Left lung (tissue), 10 donors: ENCODE measurements around the gene NGF. TPM values are rescaled to one million over a fixed set of nuclear protein-coding genes. Genes with fewer than 3 reads are reported as not detected.

Experiments
- ATAC-seq: fragments of 200-7000 bp; cut with Tn5 transposase; one replicate; pipeline ENCODE4 v1.9.1; 2020; ENCODE audit warnings: moderate library complexity
- DNase-seq, 4 donors: peaks; one replicate each; pipeline ENCODE4 v3.0.0-alpha.2; 2013 to 2020
- H3K27ac ChIP-seq, 2 donors: fragments of 200-600 bp; sonication (generic) in 1 of 2; one replicate each; pipeline versions ENCODE4 v1.5.0 to v1.8.0; 2020 to 2021
- H3K27me3 ChIP-seq, 2 donors: fragments of 200-600 bp; sonication (generic) in 1 of 2; one replicate each; pipeline versions ENCODE4 v1.5.0 to v1.8.0; 2020 to 2021
- H3K36me3 ChIP-seq, 2 donors: fragments of 200-600 bp; sonication (generic) in 1 of 2; one replicate each; pipeline versions ENCODE4 v1.5.0 to v1.8.0; 2020 to 2021
- H3K4me1 ChIP-seq, 2 donors: fragments of 200-600 bp; one replicate each; pipeline ENCODE4 v1.8.0; 2021
- H3K4me3 ChIP-seq, 2 donors: fragments of 200-600 bp; sonication (generic) in 1 of 2; one replicate each; pipeline versions ENCODE4 v1.5.0 to v1.8.0; 2020 to 2021; ENCODE audit warnings: mild to moderate bottlenecking in 1 of 2
- H3K9me3 ChIP-seq, 2 donors: fragments of 200-600 bp; sonication (generic) in 1 of 2; one replicate each; pipeline versions ENCODE4 v1.5.0 to v1.8.0; 2020 to 2021
- intact Hi-C, 2 donors: fragments of 100-400 bp; cut with DNase I; formaldehyde crosslinking; loops; one replicate each; pipeline versions ENCODE4 v1.11.2 to v1.14.2; 2022
- polyA plus RNA-seq, 6 donors: library from polyadenylated mRNA; unstranded; fragments of 120-200 nt; gene quantifications; one replicate each; pipeline ENCODE4 v1.2.1, GENCODE V29; 2013; ENCODE audit not compliant: insufficient read length in 6 of 6
- total RNA-seq, 2 donors: library from RNA; stranded (reverse); fragmentation: NEBNext Ultra II Directional; extraction: Animal tissue kit (Norgen Biotek cat#: 25700); gene quantifications; one replicate each; pipeline ENCODE4 v1.2.1, GENCODE V29; 2021
- TF ChIP-seq, protein P1 (sequence below), 2 donors: fragments of 200-600 bp; sonication (generic) in 1 of 2; IDR thresholded peaks; one replicate each; pipeline versions ENCODE4 v1.5.0 to v1.8.0; 2021; ENCODE audit warnings: antibody characterized with exemption in 2 of 2
- donor health status: DM: no; HTN: yes; CAD: no.
- donor health status: DM: no; HTN: no; CAD: no.

Gene NGF
- total and polyA plus RNA-seq, 8 donors: 0.66 to 1.3 (median 0.87) TPM

DNA sequence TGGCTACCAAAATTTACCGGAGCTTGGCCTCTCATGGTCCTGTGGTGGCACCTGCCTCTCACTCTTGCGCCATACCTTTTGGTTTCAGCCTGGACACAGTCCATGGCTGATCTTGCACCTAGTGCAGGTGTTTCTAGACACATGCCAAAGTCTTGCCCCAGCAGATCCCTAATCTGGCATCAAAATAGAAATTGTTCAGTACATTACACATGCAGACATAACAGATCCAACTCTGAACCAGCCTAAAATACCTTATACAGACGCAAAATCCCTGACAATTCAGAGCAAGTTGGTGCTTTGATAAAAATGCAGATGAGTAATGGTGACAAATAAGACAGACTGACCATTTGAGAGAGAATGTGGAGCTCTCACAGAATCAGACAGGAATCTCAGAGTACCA is 44.1 kb downstream of the NGF start:
- Histone ChIP-seq H3K27ac (no peak overlapping the region), H3K27me3 (no peaks in the 10 kb centered on the region), H3K36me3 (no peaks in the 10 kb centered on the region), H3K4me3 (no peak overlapping the region), H3K4me1 (no peaks in the 10 kb centered on the region), H3K9me3 (no peaks in the 10 kb centered on the region)
- no peak for ATAC-seq
- intact Hi-C loops: no loop called here
- DNase-seq: no peak
- TF ChIP-seq, protein P1, sequence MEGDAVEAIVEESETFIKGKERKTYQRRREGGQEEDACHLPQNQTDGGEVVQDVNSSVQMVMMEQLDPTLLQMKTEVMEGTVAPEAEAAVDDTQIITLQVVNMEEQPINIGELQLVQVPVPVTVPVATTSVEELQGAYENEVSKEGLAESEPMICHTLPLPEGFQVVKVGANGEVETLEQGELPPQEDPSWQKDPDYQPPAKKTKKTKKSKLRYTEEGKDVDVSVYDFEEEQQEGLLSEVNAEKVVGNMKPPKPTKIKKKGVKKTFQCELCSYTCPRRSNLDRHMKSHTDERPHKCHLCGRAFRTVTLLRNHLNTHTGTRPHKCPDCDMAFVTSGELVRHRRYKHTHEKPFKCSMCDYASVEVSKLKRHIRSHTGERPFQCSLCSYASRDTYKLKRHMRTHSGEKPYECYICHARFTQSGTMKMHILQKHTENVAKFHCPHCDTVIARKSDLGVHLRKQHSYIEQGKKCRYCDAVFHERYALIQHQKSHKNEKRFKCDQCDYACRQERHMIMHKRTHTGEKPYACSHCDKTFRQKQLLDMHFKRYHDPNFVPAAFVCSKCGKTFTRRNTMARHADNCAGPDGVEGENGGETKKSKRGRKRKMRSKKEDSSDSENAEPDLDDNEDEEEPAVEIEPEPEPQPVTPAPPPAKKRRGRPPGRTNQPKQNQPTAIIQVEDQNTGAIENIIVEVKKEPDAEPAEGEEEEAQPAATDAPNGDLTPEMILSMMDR (IDR thresholded peaks at IDR 0.05): no peak

DNA sequence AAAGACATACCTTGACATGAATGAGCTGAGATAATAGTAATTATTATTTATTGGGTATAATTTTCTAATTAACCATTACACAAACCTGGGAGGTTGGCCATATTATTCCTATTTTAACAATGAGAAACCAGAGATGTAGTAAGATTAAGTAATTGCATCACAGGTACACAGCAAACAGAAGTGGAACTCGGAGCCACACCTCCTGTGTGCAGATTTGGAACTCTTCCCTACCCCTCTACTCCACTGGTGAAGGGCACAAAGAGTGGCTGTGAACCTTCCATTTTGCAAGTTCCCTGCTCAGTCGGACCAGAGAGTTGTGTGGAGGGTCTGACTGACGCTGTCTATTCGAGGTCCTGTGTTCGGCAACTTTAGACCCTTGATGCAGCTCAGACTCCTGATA is 45.0 kb downstream of the NGF start:
- ATAC-seq (no peak), DNase-seq (no peak)
- TF ChIP-seq, protein P1 (IDR thresholded peaks at IDR 0.05): no peak
- Histone ChIP-seq H3K27me3 (no peaks in the 10 kb centered on the region), H3K9me3 (no peaks in the 10 kb centered on the region), H3K4me3 (no peak overlapping the region), H3K4me1 (no peaks in the 10 kb centered on the region), H3K36me3 (no peaks in the 10 kb centered on the region), H3K27ac (no peak overlapping the region)
- intact Hi-C loops: no loop called here

DNA sequence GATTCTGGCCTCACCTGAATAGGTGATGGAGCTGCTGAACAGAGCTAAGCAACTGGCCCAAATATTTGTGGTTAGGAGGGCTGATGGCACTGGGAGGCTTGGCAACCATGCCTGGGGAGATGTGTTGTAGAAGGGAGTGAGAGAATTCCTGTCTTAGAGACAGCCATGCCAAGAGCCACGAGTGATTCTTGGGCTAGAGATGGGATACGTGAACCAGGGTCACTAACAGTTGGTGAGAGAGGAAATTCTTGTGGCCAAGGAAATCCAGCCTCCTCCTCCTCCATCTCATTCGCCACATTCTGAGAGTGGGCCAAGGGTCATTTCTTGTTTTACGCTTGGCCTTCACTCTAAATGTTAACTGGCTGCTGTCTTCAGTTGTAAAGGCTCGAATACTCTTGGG is 46.3 kb downstream of the NGF start:
- no peak for DNase-seq
- intact Hi-C loops: no loop called here
- TF ChIP-seq, protein P1 (IDR thresholded peaks at IDR 0.05): no peak
- Histone ChIP-seq H3K27ac (no peak overlapping the region), H3K9me3 (no peaks in the 10 kb centered on the region), H3K4me3 (no peak overlapping the region), H3K27me3 (no peaks in the 10 kb centered on the region), H3K4me1 (no peaks in the 10 kb centered on the region), H3K36me3 (no peaks in the 10 kb centered on the region)
- ATAC-seq: no peak

DNA sequence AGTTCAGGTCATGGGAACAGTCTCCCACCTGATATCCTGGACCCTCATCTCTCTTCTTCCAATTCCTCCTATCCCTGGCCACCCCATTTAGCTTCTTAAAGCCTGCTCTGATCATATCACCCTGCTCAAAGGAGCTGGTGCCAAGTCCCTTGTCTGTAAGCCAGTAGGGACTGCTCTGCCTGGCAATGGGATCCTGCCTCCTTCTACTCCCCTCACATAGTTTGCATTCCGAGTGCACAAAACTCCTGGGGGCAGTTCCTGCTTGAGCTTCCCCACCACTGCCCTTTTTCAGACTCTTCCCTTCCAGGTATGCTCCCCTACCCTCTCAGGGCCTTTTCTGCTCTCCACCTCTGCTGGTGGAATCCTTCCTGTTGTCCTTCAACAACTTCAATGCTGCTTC is 48.1 kb downstream of the NGF start:
- intact Hi-C loops: no loop called here
- no peaks in the 10 kb centered on the region for H3K36me3 ChIP-seq
- H3K4me1 ChIP-seq: no peaks in the 10 kb centered on the region
- no peak overlapping the region for H3K4me3 ChIP-seq
- no peak overlapping the region for H3K27ac ChIP-seq
- no peak for DNase-seq
- ATAC-seq: no peak
- H3K27me3 ChIP-seq: no peaks in the 10 kb centered on the region
- TF ChIP-seq, protein P1 (IDR thresholded peaks at IDR 0.05): no peak
- H3K9me3 ChIP-seq: no peaks in the 10 kb centered on the region

DNA sequence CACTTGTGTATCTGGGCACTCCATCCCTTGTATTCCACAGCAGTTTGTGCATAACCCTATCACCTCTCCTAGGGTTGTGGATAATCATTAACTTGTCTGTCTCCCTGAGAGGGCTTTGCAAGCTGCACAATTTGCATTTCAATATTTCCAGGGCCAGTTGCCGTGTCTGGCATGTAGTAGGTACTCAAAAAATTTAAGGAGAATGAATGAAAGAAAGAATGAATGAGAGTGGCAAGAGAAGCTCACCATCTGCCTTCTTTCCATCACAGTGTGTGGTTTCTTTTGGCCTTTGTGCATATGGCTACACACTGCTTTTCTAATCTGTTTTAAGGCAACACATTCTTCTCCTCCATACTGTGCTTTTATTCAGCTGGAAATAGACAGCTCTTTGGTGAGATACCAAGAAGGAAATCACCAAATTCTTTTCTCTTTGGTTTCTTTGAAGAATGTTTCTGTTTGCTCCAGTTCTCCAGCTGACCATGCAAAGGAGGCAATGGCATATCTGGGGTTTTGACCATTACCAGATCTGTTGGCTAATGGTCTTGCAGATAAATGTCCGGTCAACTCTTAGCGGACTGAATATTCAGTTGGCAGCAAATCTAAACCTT is 49.4 kb downstream of the NGF start:
- H3K9me3 ChIP-seq: no peaks in the 10 kb centered on the region
- intact Hi-C loops: no loop called here
- TF ChIP-seq, protein P1 (IDR thresholded peaks at IDR 0.05): no peak
- no peak overlapping the region for H3K27ac ChIP-seq
- no peaks in the 10 kb centered on the region for H3K4me1 ChIP-seq
- no peak overlapping the region for H3K4me3 ChIP-seq
- no peak for DNase-seq
- H3K27me3 ChIP-seq: no peaks in the 10 kb centered on the region
- ATAC-seq: peak; percentile 33
- H3K36me3 ChIP-seq: no peaks in the 10 kb centered on the region
